GM18517 (cell line): ENCODE data around the gene GALNT9.
"Not testable (repeated sequence)": the region's sequence is repeated elsewhere in the genome, so short reads cannot be mapped to it uniquely, and the experiment has no call there.

Experiments
- ATAC-seq: cut with Tn5 transposase; IDR thresholded peaks from one replicate; pipeline ENCODE4 v1.9.1; 2021; ENCODE audit warnings: mild to moderate bottlenecking, moderate library complexity; ENCODE audit not compliant: unreplicated experiment

Gene GALNT9

GRCh38 chr12:132295561-132295960 lies 33.8 kb downstream of the GALNT9 start:
- ATAC-seq = not testable (repeated sequence)

DNA sequence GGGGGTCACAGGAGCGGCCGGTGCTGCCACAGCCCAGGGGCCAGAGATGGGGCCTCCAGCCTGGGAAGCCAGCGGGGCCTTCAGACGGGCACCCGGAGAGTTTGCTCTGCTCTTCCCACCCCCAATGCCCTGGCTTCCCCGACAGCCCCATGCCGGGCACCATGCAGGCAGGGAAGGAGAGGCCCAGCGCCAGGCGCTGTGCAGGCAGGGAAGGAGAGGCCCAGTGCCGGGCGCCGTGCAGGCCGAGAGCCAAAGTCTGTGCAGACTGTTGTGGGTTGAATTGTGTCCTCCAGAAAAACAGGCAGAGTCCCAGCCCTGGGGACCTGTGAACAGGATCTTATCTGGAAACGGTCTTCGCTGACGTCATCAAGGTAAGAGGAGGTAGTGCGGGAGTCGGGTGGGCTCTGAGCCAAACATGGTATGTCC lies 34.3 kb downstream of the GALNT9 start:
- no peak for ATAC-seq

DNA sequence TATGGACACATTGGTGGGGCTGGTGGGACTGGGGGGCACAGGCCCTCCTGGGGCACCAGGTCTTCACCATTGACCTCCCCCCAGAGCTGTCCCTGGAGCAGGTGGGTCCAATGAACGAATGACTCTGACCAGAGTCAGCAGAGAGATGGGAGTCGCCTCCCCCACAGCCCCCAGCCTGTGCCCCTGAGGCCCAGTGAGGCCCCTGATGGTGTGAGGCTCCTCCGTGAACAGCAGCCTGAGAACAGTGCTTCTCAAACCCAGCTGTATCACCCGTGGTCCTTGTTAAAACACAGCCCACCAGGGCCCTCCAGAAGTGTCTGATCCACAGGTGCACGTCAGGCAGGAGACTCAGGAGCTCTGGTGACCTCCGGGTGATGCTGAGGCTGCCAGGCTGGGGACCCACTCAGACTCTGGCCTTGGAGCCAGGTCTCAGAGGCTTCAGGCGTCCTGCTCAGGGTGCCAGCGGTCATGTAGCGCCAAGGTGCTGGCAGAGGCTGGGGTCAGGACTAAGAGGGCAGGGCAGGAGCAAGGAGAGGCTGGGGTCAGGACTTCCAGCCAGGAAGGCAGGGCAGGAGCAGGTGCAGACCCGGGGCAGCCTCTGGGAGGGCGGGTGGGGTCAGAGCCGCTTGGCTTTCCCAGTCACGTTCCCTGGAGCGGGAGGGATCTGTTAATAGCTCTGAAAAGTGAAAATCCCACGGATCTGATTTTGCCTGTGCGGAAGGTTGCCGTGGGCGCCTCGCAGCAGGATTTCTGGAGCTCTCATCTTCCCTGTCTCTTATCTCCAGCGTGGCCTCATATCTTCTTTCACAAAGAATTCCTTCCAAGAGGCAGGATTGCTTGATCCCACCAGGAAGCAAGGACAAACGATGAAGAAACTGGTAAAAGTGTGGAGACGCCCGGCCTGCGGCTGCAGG lies 35.0 kb downstream of the GALNT9 start:
- no peak for ATAC-seq

DNA sequence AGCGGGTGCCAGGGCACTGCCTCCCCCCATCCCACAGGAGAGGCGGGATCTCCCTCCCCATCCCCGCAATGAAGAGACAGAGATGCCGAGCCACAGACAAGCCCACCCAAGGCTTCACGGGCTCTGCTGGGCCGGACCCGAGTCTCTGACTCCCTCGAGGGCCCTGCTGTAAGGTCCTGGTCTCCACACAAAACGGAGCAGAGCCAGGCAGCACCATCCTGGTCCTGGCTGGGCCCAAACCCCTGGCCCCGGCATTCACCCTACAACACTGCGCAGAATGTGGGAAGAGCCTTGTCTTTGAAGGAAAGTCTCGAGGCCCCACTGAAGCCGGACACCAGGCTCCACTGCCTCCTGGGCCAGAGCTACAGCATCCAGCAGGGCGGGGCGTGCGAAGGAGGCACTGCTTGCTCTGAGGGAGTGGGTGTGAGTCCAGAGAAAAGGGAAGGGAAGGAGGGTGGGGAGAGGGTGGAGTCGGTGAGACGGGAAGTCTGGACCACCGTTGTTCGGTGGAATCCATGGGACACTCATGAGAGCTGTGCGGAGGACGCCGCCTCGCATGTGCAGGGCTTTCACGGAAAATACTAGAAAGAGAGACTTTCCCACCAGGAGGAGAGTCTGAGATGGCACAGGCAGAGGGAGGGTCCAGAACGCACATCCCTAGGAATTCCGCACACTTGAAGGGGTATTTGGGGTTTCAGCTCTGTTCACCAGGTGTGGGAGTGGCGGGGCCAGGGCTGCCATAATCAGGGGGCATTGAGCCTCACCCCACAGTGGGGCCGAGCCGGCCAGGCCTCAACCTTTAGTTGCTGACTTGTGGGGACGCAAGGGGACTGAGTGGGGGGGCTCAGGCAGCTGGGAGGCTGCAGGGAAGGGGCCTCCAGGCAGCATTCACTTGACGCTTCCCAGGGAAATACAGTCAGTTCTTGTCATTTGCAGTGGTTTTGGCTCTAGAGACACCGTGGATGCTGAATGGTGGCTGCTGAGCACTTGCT lies 36.8 kb downstream of the GALNT9 start:
- ATAC-seq = no peak

- ATAC-seq = no peak
These were observed 37.8 kb downstream of the GALNT9 start for GRCh38 chr12:132291402-132292175.

DNA sequence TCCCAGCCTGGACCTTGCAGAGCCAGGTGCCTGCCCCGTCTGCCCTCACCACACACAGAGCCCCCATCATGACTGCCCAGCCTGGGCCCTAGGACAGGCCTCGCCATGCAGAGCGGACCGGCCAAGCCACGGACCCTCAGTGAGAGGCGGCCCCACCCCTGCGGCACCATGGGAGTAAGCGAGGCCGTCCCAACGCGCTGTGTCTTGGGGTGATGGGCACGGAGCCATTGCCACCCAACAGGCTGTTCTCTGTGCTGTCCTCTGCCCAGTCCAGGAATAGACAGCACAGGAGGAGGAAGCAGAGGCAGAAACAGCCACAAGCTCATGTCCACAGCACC lies 39.2 kb downstream of the GALNT9 start:
- no peak for ATAC-seq

GRCh38 chr12:132289356-132290202 lies 39.8 kb downstream of the GALNT9 start:
- no peak for ATAC-seq

DNA sequence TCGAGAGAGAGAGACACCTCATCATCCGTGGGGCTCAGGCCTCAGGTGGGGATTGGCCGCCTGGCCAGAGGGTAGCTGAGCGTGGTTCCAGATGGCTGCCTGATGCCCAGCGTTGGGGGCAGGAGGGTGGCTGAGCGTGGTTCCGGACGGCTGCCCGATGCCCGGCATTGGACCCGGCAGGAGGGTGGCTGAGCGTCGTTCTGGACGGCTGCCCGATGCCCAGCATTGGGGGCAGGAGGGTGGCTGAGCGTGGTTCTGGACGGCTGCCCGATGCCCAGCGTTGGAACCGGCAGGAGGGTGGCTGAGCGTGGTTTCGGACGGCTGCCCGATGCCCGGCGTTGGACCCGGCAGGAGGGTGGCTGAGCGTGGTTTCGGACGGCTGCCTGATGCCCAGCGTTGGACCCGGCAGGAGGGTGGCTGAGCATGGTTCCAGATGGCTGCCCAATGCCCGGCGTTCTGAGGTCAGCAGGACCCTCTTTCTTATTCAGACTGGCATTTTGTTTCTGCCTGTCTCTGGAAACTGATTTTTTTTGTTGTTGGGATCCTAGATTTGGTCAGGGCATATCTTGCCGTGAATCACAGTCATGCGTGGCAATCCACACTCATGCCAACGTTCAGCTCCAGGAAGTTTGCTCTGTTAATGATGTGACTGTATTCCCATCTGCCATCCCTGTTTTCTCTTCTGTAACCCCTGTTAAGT lies 40.7 kb downstream of the GALNT9 start:
- no peak for ATAC-seq

- ATAC-seq = no peak
These were observed 41.8 kb downstream of the GALNT9 start for GRCh38 chr12:132287391-132288238.

GRCh38 chr12:132286912-132287311 lies 42.5 kb downstream of the GALNT9 start:
- ATAC-seq = no peak

- no peak for ATAC-seq
These were observed 43.3 kb downstream of the GALNT9 start for GRCh38 chr12:132285991-132286681.

DNA sequence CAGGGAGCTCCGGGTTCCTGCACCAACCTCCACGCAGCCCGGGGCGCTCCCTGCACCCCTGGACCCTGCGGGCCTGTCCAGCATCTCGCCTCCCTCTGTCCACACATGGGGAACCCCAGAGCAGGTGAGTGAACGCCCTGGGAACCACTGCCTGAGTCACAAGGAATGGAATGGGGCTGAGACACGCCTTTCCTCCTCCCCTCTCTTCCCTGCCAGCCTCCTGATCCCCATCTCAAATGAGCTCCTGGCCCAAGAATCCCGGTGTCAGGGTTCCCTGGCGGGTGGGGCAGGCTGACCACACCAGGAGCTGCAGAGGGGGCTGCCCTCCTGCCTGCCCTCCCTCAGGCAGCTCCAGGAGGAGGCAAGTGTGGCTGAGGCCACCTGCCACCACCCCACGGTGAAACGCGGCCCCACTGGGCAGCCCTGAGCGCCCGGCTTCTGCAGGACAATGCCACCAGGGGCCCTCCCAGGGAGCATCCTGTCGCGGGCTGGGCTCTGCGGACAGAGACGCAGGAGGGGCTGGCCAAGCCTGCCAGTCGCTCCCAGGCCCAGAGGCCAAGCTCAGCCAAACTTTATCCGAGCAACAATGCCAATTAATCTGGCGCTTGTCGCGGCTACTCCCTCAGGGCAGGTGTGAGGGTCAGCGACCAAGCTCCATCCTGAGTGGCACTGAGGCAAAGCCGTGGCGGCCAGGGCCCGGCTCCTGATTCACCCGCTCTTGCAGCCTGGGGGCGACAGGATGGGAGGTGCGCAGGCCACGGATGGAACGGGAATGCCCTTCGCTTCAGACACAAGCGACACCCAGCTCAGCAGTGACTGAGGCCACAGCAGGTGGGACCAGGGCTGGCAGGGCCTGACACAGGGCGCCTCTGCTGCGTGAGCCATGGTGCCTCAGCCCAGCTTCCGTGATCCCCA lies 44.3 kb downstream of the GALNT9 start:
- ATAC-seq = no peak

- ATAC-seq = no peak
These were observed 45.1 kb downstream of the GALNT9 start for GRCh38 chr12:132284071-132284826.

DNA sequence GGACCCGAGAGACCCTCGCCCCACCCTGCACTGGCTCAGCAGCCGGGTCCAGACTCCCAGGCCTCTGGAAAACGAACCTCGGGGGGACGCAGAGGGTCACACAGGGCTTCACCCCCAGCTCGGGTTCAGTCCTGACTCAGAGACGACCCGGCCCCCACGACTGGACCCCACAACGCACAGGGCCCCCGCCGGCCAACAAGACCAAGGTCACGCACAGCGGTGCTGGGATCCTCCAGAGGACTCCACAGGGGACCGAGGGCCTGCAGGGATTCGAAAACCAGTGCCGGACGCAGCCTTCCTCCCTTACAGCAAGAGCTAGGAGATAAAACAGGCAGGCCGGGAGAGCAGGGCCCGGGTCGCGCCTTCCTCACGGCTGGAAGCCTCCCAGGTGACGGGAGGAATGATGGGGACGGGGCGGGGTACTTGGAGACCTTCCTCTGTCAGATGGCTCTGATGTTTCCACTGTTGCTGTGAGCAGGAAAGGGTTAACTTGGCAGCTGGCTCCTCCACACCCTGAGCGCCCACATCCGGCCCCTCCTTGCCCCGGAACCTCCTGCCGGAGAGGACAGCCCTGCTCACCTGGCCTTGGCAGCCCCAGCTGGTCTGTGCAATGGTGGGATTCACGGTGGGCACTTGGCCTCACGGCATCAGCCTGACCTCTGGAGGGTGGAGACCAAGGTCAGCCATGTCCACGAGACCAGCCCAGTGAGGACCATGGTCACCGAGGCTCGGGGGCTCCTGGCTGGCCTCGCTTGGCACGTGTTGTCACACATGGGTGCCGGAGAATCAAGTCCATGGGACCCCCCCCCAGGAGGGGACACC lies 46.2 kb downstream of the GALNT9 start:
- ATAC-seq = no peak
